Measurements from ENCODE around the gene RAB22A.

RAB22A gene

GRCh38 chr20:58381627-58382026, 72.1 kb downstream of the RAB22A start:
- no peak for FAIRE-seq
- TF ChIP-seq CTCF (IDR thresholded peaks at IDR 0.05; ENCODE audit: insufficient read depth, missing control alignments) = no peak
- no peak for DNase-seq (ENCODE audit: insufficient read length, low spot score)

- TF ChIP-seq CTCF (IDR thresholded peaks at IDR 0.05; ENCODE audit: insufficient read depth, missing control alignments) = no peak
- DNase-seq (ENCODE audit: insufficient read length, low spot score) (no peak), FAIRE-seq (no peak)
Observed at GRCh38 chr20:58382096-58382495, 72.6 kb downstream of the RAB22A start.

- no peak for TF ChIP-seq CTCF (IDR thresholded peaks at IDR 0.05; ENCODE audit: insufficient read depth, missing control alignments)
- FAIRE-seq = no peak
- no peak for DNase-seq (ENCODE audit: insufficient read length, low spot score)
Observed at GRCh38 chr20:58384821-58385220, 75.3 kb downstream of the RAB22A start.

- no peak for TF ChIP-seq CTCF (IDR thresholded peaks at IDR 0.05; ENCODE audit: insufficient read depth, missing control alignments)
- FAIRE-seq = no peak
- no peak for DNase-seq (ENCODE audit: insufficient read length, low spot score)
Observed at GRCh38 chr20:58388028-58388601, 78.6 kb downstream of the RAB22A start.

- TF ChIP-seq CTCF (IDR thresholded peaks at IDR 0.05; ENCODE audit: insufficient read depth, missing control alignments) = no peak
- DNase-seq (ENCODE audit: insufficient read length, low spot score) (peak; percentile 27), FAIRE-seq (no peak)
Observed at GRCh38 chr20:58388882-58389323, 79.4 kb downstream of the RAB22A start, which contains the start of gene VAPB. Gene VAPB, plus strand, starts transcription at chr20:58389229. Its CDS starts 231 bp downstream, at chr20:58389460.

- no peak for TF ChIP-seq CTCF (IDR thresholded peaks at IDR 0.05; ENCODE audit: insufficient read depth, missing control alignments)
- no peak for DNase-seq (ENCODE audit: insufficient read length, low spot score)
- no peak for FAIRE-seq
Observed at GRCh38 chr20:58389324-58389967, 79.9 kb downstream of the RAB22A start.

GRCh38 chr20:58389968-58390658, 80.6 kb downstream of the RAB22A start:
- FAIRE-seq = no peak
- no peak for TF ChIP-seq CTCF (IDR thresholded peaks at IDR 0.05; ENCODE audit: insufficient read depth, missing control alignments)
- no peak for DNase-seq (ENCODE audit: insufficient read length, low spot score)
